HepG2 (cell line): ENCODE results near the gene ATG4D. TPM values are rescaled to one million over a fixed set of nuclear protein-coding genes. Genes with fewer than 3 reads are reported as not detected.

Experiments used
- BRCA1 ChIP-seq: sonication (generic); formaldehyde crosslinking; IDR thresholded peaks from 2 replicates; pipeline ENCODE4 v1.4.0; 2020; ENCODE audit warnings: missing genetic modification reagents
- JUNB ChIP-seq: sonication (generic); formaldehyde crosslinking; IDR thresholded peaks from 2 replicates; pipeline ENCODE4 v1.8.0; 2022; ENCODE audit warnings: missing genetic modification reagents, mild to moderate bottlenecking, borderline replicate concordance
- JUND ChIP-seq: sonication (generic); formaldehyde crosslinking; IDR thresholded peaks from 2 replicates; pipeline ENCODE4 v1.8.0; 2022; ENCODE audit warnings: mild to moderate bottlenecking, missing genetic modification reagents
- RBFOX2 ChIP-seq: fragments of 200-400 bp; formaldehyde crosslinking; IDR thresholded peaks from 2 replicates; pipeline ENCODE4 v1.6.1; 2017; ENCODE audit warnings: low read depth, mild to moderate bottlenecking, low read length
- REST ChIP-seq, 2 experiments: IDR thresholded peaks; 2 replicates each; pipeline ENCODE4 v1.6.1; 2011 to 2012; ENCODE audit warnings: low read length in 2 of 2, borderline replicate concordance in 1 of 2, low read depth in 1 of 2, mild to moderate bottlenecking in 1 of 2, moderate library complexity in 1 of 2
- SIX1 ChIP-seq: sonication (generic); formaldehyde crosslinking; IDR thresholded peaks from 2 replicates; pipeline ENCODE4 v1.4.0; 2020; ENCODE audit warnings: missing genetic modification reagents, borderline replicate concordance
- ZNF318 ChIP-seq: sonication (generic); formaldehyde crosslinking; IDR thresholded peaks from 2 replicates; pipeline ENCODE4 v1.4.0; 2020; ENCODE audit warnings: mild to moderate bottlenecking, missing genetic modification reagents
- ZNF687 ChIP-seq: sonication (generic); formaldehyde crosslinking; IDR thresholded peaks from 2 replicates; pipeline ENCODE4 v1.5.1; 2020; ENCODE audit warnings: mild to moderate bottlenecking, missing genetic modification reagents, moderate library complexity
- polyA plus RNA-seq, 8 experiments: library from polyadenylated mRNA; depleted of rRNA in 3 of 8; stranded (reverse) in 7 of 8; unstranded in 1 of 8; fragments of >200 nt; fragmentation: Illumina TruSeq in 4 of 8; extraction: Trizol in 4 of 8; gene quantifications; 2 replicates each; pipeline versions ENCODE4 v1.2.1 to v1.2.3, GENCODE V29; 2011 to 2016; ENCODE audit warnings: low read depth in 4 of 8, missing spikeins in 1 of 8, mixed read lengths in 1 of 8; ENCODE audit not compliant: insufficient read depth in 1 of 8
- total RNA-seq, 5 experiments: library from RNA; depleted of rRNA; stranded (reverse); fragments of >200 nt; fragmentation: Illumina TruSeq; extraction: Trizol; gene quantifications; 2 replicates each; pipeline ENCODE4 v1.2.3, GENCODE V29; 2016; ENCODE audit warnings: low read depth in 1 of 5

The ATG4D gene
- total and polyA plus RNA-seq, 2 of the 13 experiments (the other 11 are each of a cell fraction or from before 2014, with no cell fraction given), result 17.8 to 19.0 TPM

- TF ChIP-seq REST (IDR thresholded peaks at IDR 0.05; ENCODE audit: borderline replicate concordance in 1 of 2, low read depth in 1 of 2, low read length in 2 of 2), result no peak
- TF ChIP-seq RBFOX2, result peak; percentile 71
- TF ChIP-seq BRCA1 (CRISPR knock-in tag), result no peak
- TF ChIP-seq JUNB (CRISPR knock-in tag), result no peak
- peak; percentile 15; the same call in 1 of the 2 replicates for TF ChIP-seq JUND (CRISPR knock-in tag)
- TF ChIP-seq ZNF687 (CRISPR knock-in tag), result peak; percentile 77
- TF ChIP-seq SIX1, result peak; percentile 15; the same call in 1 of the 2 replicates
- no peak for TF ChIP-seq ZNF318 (CRISPR knock-in tag)
These were observed 40.5 kb upstream of the ATG4D start, which contains the start of gene KEAP1 (continued) for GRCh38 chr19:10503002-10503789.
